ENCODE measurements around the gene TFAP2A. TPM values are rescaled to one million over a fixed set of nuclear protein-coding genes. Genes with fewer than 3 reads are reported as not detected.
A peak's percentile ranks its signal among the peaks of the same experiment; 100 is the strongest.

The TFAP2A gene
- polyA plus RNA-seq, 1 donor from 2014 or later: 0.78 TPM

GRCh38 chr6:10413262-10413849, 1.5 kb downstream of the TFAP2A start:
- Histone ChIP-seq H4K20me1 (ENCODE audit: insufficient read depth) (no peaks in the 10 kb centered on the region), H3F3A (ENCODE audit: insufficient read depth, low read length, poor library complexity, severe bottlenecking) (no peaks in the 10 kb centered on the region), H2AFZ (ENCODE audit: low read depth, low read length) (no peak overlapping the region), H3K4me2 (ENCODE audit: low read length) (no peak overlapping the region), H3K79me2 (replicated peaks; ENCODE audit: insufficient read depth, low read length) (no peaks in the 10 kb centered on the region), H3K9me2 (ENCODE audit: insufficient read depth, low read length) (no peaks in the 10 kb centered on the region), H3K27me3 (ENCODE audit: insufficient read depth, low read depth, low read length) (peaks cover 99% of the 10 kb centered on the region), H3K9ac (ENCODE audit: low read length) (no peak overlapping the region), H3K27ac (ENCODE audit: low read length) (no peak overlapping the region), H3K9me3 (ENCODE audit: low read length) (peaks cover 8% of the 10 kb centered on the region), H3K36me3 (ENCODE audit: insufficient read depth, low read length) (no peaks in the 10 kb centered on the region), H3K4me3 (ENCODE audit: low read length) (peak overlapping the region; percentile 57)
- TF ChIP-seq EZH2 (IDR thresholded peaks at IDR 0.05; ENCODE audit: borderline replicate concordance, insufficient read depth, low read length, poor library complexity, severe bottlenecking) (peak; percentile 97), CTCF (IDR thresholded peaks at IDR 0.05; ENCODE audit: poor library complexity, severe bottlenecking) (no peak), TAF1 (IDR thresholded peaks at IDR 0.05; ENCODE audit: low read depth) (no peak)

- H3K9me2 ChIP-seq (ENCODE audit: insufficient read depth, low read length): no peaks in the 10 kb centered on the region
- no peaks in the 10 kb centered on the region for H3K79me2 ChIP-seq (replicated peaks; ENCODE audit: insufficient read depth, low read length)
- TF ChIP-seq MXI1 (conservative IDR thresholded peaks at IDR 0.05; ENCODE audit: poor library complexity, severe bottlenecking): no peak
- TF ChIP-seq RAD21 (conservative IDR thresholded peaks at IDR 0.05): no peak
- TF ChIP-seq EZH2 (IDR thresholded peaks at IDR 0.05; ENCODE audit: borderline replicate concordance, insufficient read depth, low read length, poor library complexity, severe bottlenecking): no peak
- TF ChIP-seq TAF1 (IDR thresholded peaks at IDR 0.05; ENCODE audit: low read depth): no peak
- TF ChIP-seq REST (IDR thresholded peaks at IDR 0.05; ENCODE audit: borderline replicate concordance): no peak
- no peak for TF ChIP-seq CTCF (IDR thresholded peaks at IDR 0.05; ENCODE audit: poor library complexity, severe bottlenecking)
- TF ChIP-seq SMC3 (conservative IDR thresholded peaks at IDR 0.05; ENCODE audit: poor library complexity): no peak
- TF ChIP-seq POLR2AphosphoS5 (IDR thresholded peaks at IDR 0.05): no peak
- TF ChIP-seq EP300 (conservative IDR thresholded peaks at IDR 0.05; ENCODE audit: poor library complexity, severe bottlenecking): no peak
- H3K36me3 ChIP-seq (ENCODE audit: insufficient read depth, low read length): no peaks in the 10 kb centered on the region
- H3K27ac ChIP-seq (ENCODE audit: low read length): no peak overlapping the region
- peaks cover 99% of the 10 kb centered on the region for H3K27me3 ChIP-seq (ENCODE audit: insufficient read depth, low read depth, low read length)
- H3K4me2 ChIP-seq (ENCODE audit: low read length): no peak overlapping the region
- no peaks in the 10 kb centered on the region for H3F3A ChIP-seq (ENCODE audit: insufficient read depth, low read length, poor library complexity, severe bottlenecking)
- H2AFZ ChIP-seq (ENCODE audit: low read depth, low read length): no peak overlapping the region
- peaks cover 8% of the 10 kb centered on the region for H3K9me3 ChIP-seq (ENCODE audit: low read length)
- H4K20me1 ChIP-seq (ENCODE audit: insufficient read depth): no peaks in the 10 kb centered on the region
- no peak overlapping the region for H3K9ac ChIP-seq (ENCODE audit: low read length)
- peak overlapping the region; percentile 57 for H3K4me3 ChIP-seq (ENCODE audit: low read length)
Measured at GRCh38 chr6:10412461-10413261, 2.2 kb downstream of the TFAP2A start.

Data from neural cell (in vitro differentiated cells).